OCI-LY3 (cell line): ENCODE measurements around the gene NEDD4L.

Experiments
- EZH2phosphoT487 ChIP-seq: fragments of 200-600 bp; shearing (Covaris generic); IDR thresholded peaks from 2 replicates; pipeline ENCODE4 v1.6.1; 2018; ENCODE audit warnings: antibody characterized with exemption, mixed run types, low read depth
- TF ChIP-seq, protein P1 (sequence below): fragments of 200-600, 300-600 bp; sonication (generic); IDR thresholded peaks from 2 replicates; pipeline ENCODE4 v1.5.1; 2014; ENCODE audit warnings: antibody characterized with exemption, low read length, low read depth

- TF ChIP-seq, protein P1, sequence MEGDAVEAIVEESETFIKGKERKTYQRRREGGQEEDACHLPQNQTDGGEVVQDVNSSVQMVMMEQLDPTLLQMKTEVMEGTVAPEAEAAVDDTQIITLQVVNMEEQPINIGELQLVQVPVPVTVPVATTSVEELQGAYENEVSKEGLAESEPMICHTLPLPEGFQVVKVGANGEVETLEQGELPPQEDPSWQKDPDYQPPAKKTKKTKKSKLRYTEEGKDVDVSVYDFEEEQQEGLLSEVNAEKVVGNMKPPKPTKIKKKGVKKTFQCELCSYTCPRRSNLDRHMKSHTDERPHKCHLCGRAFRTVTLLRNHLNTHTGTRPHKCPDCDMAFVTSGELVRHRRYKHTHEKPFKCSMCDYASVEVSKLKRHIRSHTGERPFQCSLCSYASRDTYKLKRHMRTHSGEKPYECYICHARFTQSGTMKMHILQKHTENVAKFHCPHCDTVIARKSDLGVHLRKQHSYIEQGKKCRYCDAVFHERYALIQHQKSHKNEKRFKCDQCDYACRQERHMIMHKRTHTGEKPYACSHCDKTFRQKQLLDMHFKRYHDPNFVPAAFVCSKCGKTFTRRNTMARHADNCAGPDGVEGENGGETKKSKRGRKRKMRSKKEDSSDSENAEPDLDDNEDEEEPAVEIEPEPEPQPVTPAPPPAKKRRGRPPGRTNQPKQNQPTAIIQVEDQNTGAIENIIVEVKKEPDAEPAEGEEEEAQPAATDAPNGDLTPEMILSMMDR, result no peak
- no peak for TF ChIP-seq EZH2phosphoT487
Measured at GRCh38 chr18:58242435-58242834, 198.4 kb downstream of the NEDD4L start.
